ENCODE results near the gene IQGAP2.

The IQGAP2 gene

GRCh38 chr5:76552546-76552945, 149.5 kb downstream of the IQGAP2 start:
- DNase-seq = no peak
- Histone ChIP-seq H3K9me3 (ENCODE audit: control insufficient read depth, low read length) (no peaks in the 10 kb centered on the region), H3K27me3 (replicated peaks; ENCODE audit: control insufficient read depth, insufficient read depth, low read length, poor library complexity, severe bottlenecking) (no peaks in the 10 kb centered on the region), H3K4me3 (ENCODE audit: insufficient read depth, low read depth, low read length, poor library complexity, severe bottlenecking) (no peak overlapping the region), H3K27ac (ENCODE audit: insufficient read depth, low read length, poor library complexity, severe bottlenecking) (no peak overlapping the region), H3K36me3 (ENCODE audit: control insufficient read depth, insufficient read depth, low read length) (no peaks in the 10 kb centered on the region), H3K4me1 (ENCODE audit: control insufficient read depth, insufficient read depth, low read length, poor library complexity, severe bottlenecking) (peaks cover 16% of the 10 kb centered on the region)

GRCh38 chr5:76553251-76553650, 150.2 kb downstream of the IQGAP2 start:
- Histone ChIP-seq H3K4me1 (ENCODE audit: control insufficient read depth, insufficient read depth, low read length, poor library complexity, severe bottlenecking) (peaks cover 9% of the 10 kb centered on the region), H3K27ac (ENCODE audit: insufficient read depth, low read length, poor library complexity, severe bottlenecking) (no peak overlapping the region), H3K9me3 (ENCODE audit: control insufficient read depth, low read length) (no peaks in the 10 kb centered on the region), H3K36me3 (ENCODE audit: control insufficient read depth, insufficient read depth, low read length) (no peaks in the 10 kb centered on the region), H3K4me3 (ENCODE audit: insufficient read depth, low read depth, low read length, poor library complexity, severe bottlenecking) (no peak overlapping the region), H3K27me3 (replicated peaks; ENCODE audit: control insufficient read depth, insufficient read depth, low read length, poor library complexity, severe bottlenecking) (no peaks in the 10 kb centered on the region)
- DNase-seq = no peak

DNA sequence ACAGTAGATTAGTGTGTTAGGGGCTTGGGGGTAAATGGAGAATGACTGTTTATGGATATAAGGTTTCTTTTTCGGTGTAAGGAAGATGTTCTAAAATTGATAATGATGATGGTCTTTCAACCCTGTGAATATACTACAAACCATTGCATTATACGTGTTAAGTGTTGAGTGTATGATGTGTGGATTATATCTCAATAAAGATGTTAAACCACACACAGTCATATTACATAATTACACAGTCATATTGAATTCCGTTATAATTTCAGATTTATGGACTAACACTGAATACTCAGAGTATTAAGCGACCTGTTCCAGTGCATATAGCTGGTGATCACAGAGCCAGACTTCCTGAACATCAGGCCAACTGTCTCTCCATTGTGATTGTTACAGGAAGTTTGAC, 152.0 kb downstream of the IQGAP2 start:
- no peak for DNase-seq
- H3K27me3 ChIP-seq (replicated peaks; ENCODE audit: control insufficient read depth, insufficient read depth, low read length, poor library complexity, severe bottlenecking) = no peaks in the 10 kb centered on the region
- H3K9me3 ChIP-seq (ENCODE audit: control insufficient read depth, low read length) = no peaks in the 10 kb centered on the region
- H3K4me1 ChIP-seq (ENCODE audit: control insufficient read depth, insufficient read depth, low read length, poor library complexity, severe bottlenecking) = no peaks in the 10 kb centered on the region
- no peaks in the 10 kb centered on the region for H3K36me3 ChIP-seq (ENCODE audit: control insufficient read depth, insufficient read depth, low read length)
- H3K27ac ChIP-seq (ENCODE audit: insufficient read depth, low read length, poor library complexity, severe bottlenecking) = no peak overlapping the region
- H3K4me3 ChIP-seq (ENCODE audit: insufficient read depth, low read depth, low read length, poor library complexity, severe bottlenecking) = no peak overlapping the region

- H3K27ac ChIP-seq (ENCODE audit: insufficient read depth, low read length, poor library complexity, severe bottlenecking) = no peak overlapping the region
- no peak overlapping the region for H3K4me3 ChIP-seq (ENCODE audit: insufficient read depth, low read depth, low read length, poor library complexity, severe bottlenecking)
- no peaks in the 10 kb centered on the region for H3K27me3 ChIP-seq (replicated peaks; ENCODE audit: control insufficient read depth, insufficient read depth, low read length, poor library complexity, severe bottlenecking)
- no peaks in the 10 kb centered on the region for H3K9me3 ChIP-seq (ENCODE audit: control insufficient read depth, low read length)
- no peaks in the 10 kb centered on the region for H3K4me1 ChIP-seq (ENCODE audit: control insufficient read depth, insufficient read depth, low read length, poor library complexity, severe bottlenecking)
- no peak for DNase-seq
- no peaks in the 10 kb centered on the region for H3K36me3 ChIP-seq (ENCODE audit: control insufficient read depth, insufficient read depth, low read length)
Measured at GRCh38 chr5:76555717-76556116, 152.6 kb downstream of the IQGAP2 start.

- H3K4me3 ChIP-seq (ENCODE audit: insufficient read depth, low read depth, low read length, poor library complexity, severe bottlenecking) = no peak overlapping the region
- H3K36me3 ChIP-seq (ENCODE audit: control insufficient read depth, insufficient read depth, low read length) = peaks cover under 1% of the 10 kb centered on the region
- no peaks in the 10 kb centered on the region for H3K9me3 ChIP-seq (ENCODE audit: control insufficient read depth, low read length)
- no peak for DNase-seq
- no peaks in the 10 kb centered on the region for H3K27me3 ChIP-seq (replicated peaks; ENCODE audit: control insufficient read depth, insufficient read depth, low read length, poor library complexity, severe bottlenecking)
- H3K4me1 ChIP-seq (ENCODE audit: control insufficient read depth, insufficient read depth, low read length, poor library complexity, severe bottlenecking) = no peaks in the 10 kb centered on the region
- no peak overlapping the region for H3K27ac ChIP-seq (ENCODE audit: insufficient read depth, low read length, poor library complexity, severe bottlenecking)
Measured at GRCh38 chr5:76556511-76557221, 153.6 kb downstream of the IQGAP2 start.

- H3K9me3 ChIP-seq (ENCODE audit: control insufficient read depth, low read length) = no peaks in the 10 kb centered on the region
- no peak for DNase-seq
Measured at GRCh38 chr5:76560952-76561891, 158.1 kb downstream of the IQGAP2 start.

DNA sequence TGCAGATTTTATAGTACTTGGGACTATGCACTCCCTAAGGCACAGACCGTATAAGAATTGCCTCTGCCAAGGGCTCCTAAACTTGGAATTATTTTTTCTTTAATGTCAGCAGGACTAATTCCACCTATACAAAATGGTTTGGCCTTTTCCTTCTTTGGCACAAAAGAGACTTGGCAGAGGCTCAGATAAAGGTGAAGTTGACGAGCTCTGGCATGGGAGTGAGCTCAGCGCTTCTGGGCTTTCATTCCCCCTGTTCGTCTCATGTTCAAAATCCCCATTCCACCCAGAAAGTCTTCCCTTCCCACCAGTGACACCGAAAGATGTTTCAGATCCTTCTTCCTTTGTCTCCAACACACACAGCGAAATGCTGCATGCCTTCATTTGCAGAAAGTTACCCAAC, 158.9 kb downstream of the IQGAP2 start:
- no peaks in the 10 kb centered on the region for H3K4me1 ChIP-seq (ENCODE audit: control insufficient read depth, insufficient read depth, low read length, poor library complexity, severe bottlenecking)
- no peak for DNase-seq
- H3K27me3 ChIP-seq (replicated peaks; ENCODE audit: control insufficient read depth, insufficient read depth, low read length, poor library complexity, severe bottlenecking) = no peaks in the 10 kb centered on the region
- H3K27ac ChIP-seq (ENCODE audit: insufficient read depth, low read length, poor library complexity, severe bottlenecking) = no peak overlapping the region
- no peak overlapping the region for H3K4me3 ChIP-seq (ENCODE audit: insufficient read depth, low read depth, low read length, poor library complexity, severe bottlenecking)
- no peaks in the 10 kb centered on the region for H3K9me3 ChIP-seq (ENCODE audit: control insufficient read depth, low read length)
- peaks cover 25% of the 10 kb centered on the region for H3K36me3 ChIP-seq (ENCODE audit: control insufficient read depth, insufficient read depth, low read length)

More at GRCh38 chr5:76560952-76561891, 158.1 kb downstream of the IQGAP2 start:
- H3K36me3 ChIP-seq (ENCODE audit: control insufficient read depth, insufficient read depth, low read length) = peaks cover 24% of the 10 kb centered on the region
- no peaks in the 10 kb centered on the region for H3K4me1 ChIP-seq (ENCODE audit: control insufficient read depth, insufficient read depth, low read length, poor library complexity, severe bottlenecking)
- no peaks in the 10 kb centered on the region for H3K27me3 ChIP-seq (replicated peaks; ENCODE audit: control insufficient read depth, insufficient read depth, low read length, poor library complexity, severe bottlenecking)
- no peak overlapping the region for H3K4me3 ChIP-seq (ENCODE audit: insufficient read depth, low read depth, low read length, poor library complexity, severe bottlenecking)
- no peak overlapping the region for H3K27ac ChIP-seq (ENCODE audit: insufficient read depth, low read length, poor library complexity, severe bottlenecking)

GRCh38 chr5:76565009-76565408, 161.9 kb downstream of the IQGAP2 start:
- no peak overlapping the region for H3K27ac ChIP-seq (ENCODE audit: insufficient read depth, low read length, poor library complexity, severe bottlenecking)

GRCh38 chr5:76570153-76570552, 167.1 kb downstream of the IQGAP2 start:
- H3K27me3 ChIP-seq (replicated peaks; ENCODE audit: control insufficient read depth, insufficient read depth, low read length, poor library complexity, severe bottlenecking) = no peaks in the 10 kb centered on the region
- no peak for DNase-seq
- H3K9me3 ChIP-seq (ENCODE audit: control insufficient read depth, low read length) = no peaks in the 10 kb centered on the region
- no peaks in the 10 kb centered on the region for H3K4me1 ChIP-seq (ENCODE audit: control insufficient read depth, insufficient read depth, low read length, poor library complexity, severe bottlenecking)
- no peak overlapping the region for H3K27ac ChIP-seq (ENCODE audit: insufficient read depth, low read length, poor library complexity, severe bottlenecking)
- H3K4me3 ChIP-seq (ENCODE audit: insufficient read depth, low read depth, low read length, poor library complexity, severe bottlenecking) = no peak overlapping the region
- peaks cover 15% of the 10 kb centered on the region for H3K36me3 ChIP-seq (ENCODE audit: control insufficient read depth, insufficient read depth, low read length)

More at GRCh38 chr5:76565009-76565408, 161.9 kb downstream of the IQGAP2 start:
- H3K4me1 ChIP-seq (ENCODE audit: control insufficient read depth, insufficient read depth, low read length, poor library complexity, severe bottlenecking) = no peaks in the 10 kb centered on the region
- DNase-seq = no peak
- H3K4me3 ChIP-seq (ENCODE audit: insufficient read depth, low read depth, low read length, poor library complexity, severe bottlenecking) = no peak overlapping the region
- H3K9me3 ChIP-seq (ENCODE audit: control insufficient read depth, low read length) = no peaks in the 10 kb centered on the region
- H3K27me3 ChIP-seq (replicated peaks; ENCODE audit: control insufficient read depth, insufficient read depth, low read length, poor library complexity, severe bottlenecking) = no peaks in the 10 kb centered on the region
- H3K36me3 ChIP-seq (ENCODE audit: control insufficient read depth, insufficient read depth, low read length) = peaks cover 25% of the 10 kb centered on the region

DNA sequence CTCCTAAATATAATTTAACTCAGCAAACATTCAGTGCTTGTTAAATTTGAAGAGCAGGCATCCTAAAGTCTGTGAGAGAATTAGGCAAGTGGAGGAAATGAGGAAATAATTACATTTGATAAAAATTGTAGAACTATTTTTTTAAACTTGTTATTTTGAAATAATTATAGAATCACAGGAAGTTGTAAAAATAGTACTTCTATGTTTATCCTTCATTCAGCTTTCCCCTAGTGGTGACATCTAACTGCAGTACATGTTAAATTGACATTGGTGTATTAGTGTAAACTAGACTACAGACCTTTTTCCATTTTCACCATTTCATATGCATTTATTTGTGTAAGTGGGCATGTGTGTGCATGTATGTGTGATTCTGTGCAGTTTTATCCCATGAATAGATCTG, 168.5 kb downstream of the IQGAP2 start:
- Histone ChIP-seq H3K4me1 (ENCODE audit: control insufficient read depth, insufficient read depth, low read length, poor library complexity, severe bottlenecking) (no peaks in the 10 kb centered on the region), H3K4me3 (ENCODE audit: insufficient read depth, low read depth, low read length, poor library complexity, severe bottlenecking) (no peak overlapping the region), H3K9me3 (ENCODE audit: control insufficient read depth, low read length) (no peaks in the 10 kb centered on the region), H3K27ac (ENCODE audit: insufficient read depth, low read length, poor library complexity, severe bottlenecking) (no peak overlapping the region), H3K27me3 (replicated peaks; ENCODE audit: control insufficient read depth, insufficient read depth, low read length, poor library complexity, severe bottlenecking) (no peaks in the 10 kb centered on the region), H3K36me3 (ENCODE audit: control insufficient read depth, insufficient read depth, low read length) (peaks cover 5% of the 10 kb centered on the region)
- no peak for DNase-seq

Data from effector memory CD4-positive, alpha-beta T cell (primary cell).